Vagina (tissue), 2 donors: Measurements from ENCODE around the gene FAM149B1.

Experiments used
- POLR2A ChIP-seq, 2 donors: fragments of 450-650 bp; IDR thresholded peaks; one replicate each; pipeline ENCODE4 v1.6.1; 2017; ENCODE audit warnings: antibody characterized with exemption in 2 of 2, mild to moderate bottlenecking in 2 of 2, moderate library complexity in 2 of 2
- POLR2AphosphoS5 ChIP-seq, 2 donors: sonication (generic); formaldehyde crosslinking; IDR thresholded peaks; one replicate each; pipeline ENCODE4 v1.9.0; 2017; ENCODE audit warnings: antibody characterized with exemption in 2 of 2, mild to moderate bottlenecking in 2 of 2, low read depth in 1 of 2; ENCODE audit not compliant: insufficient read depth in 1 of 2
- TF ChIP-seq, protein P1 (sequence below), 3 experiments: fragments of 450-650 bp in 2 of 3; fragments of 200-600 bp in 1 of 3; sonication (generic) in 1 of 3; IDR thresholded peaks; one replicate each; pipeline ENCODE4 v1.5.1; 2017 to 2019; ENCODE audit warnings: antibody characterized with exemption in 3 of 3, mild to moderate bottlenecking in 2 of 3, moderate library complexity in 2 of 3

DNA sequence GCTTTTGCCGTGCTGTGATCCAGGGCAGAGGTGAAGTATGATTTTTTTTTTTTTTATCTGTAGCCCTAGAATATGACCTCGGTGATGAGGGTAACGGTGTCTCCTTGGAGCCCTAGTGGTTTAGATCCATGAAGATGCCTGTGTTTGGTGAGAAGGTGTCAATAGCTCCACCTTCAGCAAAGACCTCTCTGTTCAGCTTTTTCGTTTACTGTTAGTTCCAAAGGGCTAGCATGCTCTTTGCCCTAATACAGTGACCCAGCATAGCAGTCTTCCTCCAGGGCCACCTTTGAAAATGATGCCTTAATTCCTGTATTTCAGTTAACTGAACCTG lies 85.3 kb downstream of the FAM149B1 start:
- TF ChIP-seq POLR2AphosphoS5 (IDR thresholded peaks at IDR 0.05; ENCODE audit: insufficient read depth in 1 of 2, low read depth in 1 of 2) (no peak), POLR2A (IDR thresholded peaks at IDR 0.05) (no peak)
- TF ChIP-seq, protein P1, sequence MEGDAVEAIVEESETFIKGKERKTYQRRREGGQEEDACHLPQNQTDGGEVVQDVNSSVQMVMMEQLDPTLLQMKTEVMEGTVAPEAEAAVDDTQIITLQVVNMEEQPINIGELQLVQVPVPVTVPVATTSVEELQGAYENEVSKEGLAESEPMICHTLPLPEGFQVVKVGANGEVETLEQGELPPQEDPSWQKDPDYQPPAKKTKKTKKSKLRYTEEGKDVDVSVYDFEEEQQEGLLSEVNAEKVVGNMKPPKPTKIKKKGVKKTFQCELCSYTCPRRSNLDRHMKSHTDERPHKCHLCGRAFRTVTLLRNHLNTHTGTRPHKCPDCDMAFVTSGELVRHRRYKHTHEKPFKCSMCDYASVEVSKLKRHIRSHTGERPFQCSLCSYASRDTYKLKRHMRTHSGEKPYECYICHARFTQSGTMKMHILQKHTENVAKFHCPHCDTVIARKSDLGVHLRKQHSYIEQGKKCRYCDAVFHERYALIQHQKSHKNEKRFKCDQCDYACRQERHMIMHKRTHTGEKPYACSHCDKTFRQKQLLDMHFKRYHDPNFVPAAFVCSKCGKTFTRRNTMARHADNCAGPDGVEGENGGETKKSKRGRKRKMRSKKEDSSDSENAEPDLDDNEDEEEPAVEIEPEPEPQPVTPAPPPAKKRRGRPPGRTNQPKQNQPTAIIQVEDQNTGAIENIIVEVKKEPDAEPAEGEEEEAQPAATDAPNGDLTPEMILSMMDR (IDR thresholded peaks at IDR 0.05): no peak
